GM12878 (cell line): ENCODE measurements around the gene FOXO3. TPM values are rescaled to one million over a fixed set of nuclear protein-coding genes. Genes with fewer than 3 reads are reported as not detected.

Experiments used
- CEBPZ ChIP-seq: fragments of 150-350 bp; IDR thresholded peaks from 2 replicates; pipeline ENCODE4 v1.6.1; 2016; ENCODE audit warnings: low read depth, low read length
- E4F1 ChIP-seq: fragments of 450-650 bp; IDR thresholded peaks from 2 replicates; pipeline ENCODE4 v1.6.1; 2018; ENCODE audit warnings: borderline replicate concordance, mild to moderate bottlenecking; ENCODE audit not compliant: partially characterized antibody
- ESRRA ChIP-seq: IDR thresholded peaks from 2 replicates; pipeline ENCODE4 v1.6.1; 2012; ENCODE audit warnings: mild to moderate bottlenecking, low read length, improper control_type of control experiment
- MTA2 ChIP-seq: fragments of 450-650 bp; IDR thresholded peaks from 2 replicates; pipeline ENCODE4 v1.6.1; 2016; ENCODE audit warnings: low read depth, mild to moderate bottlenecking, moderate library complexity
- polyA plus RNA-seq, 11 experiments: library from polyadenylated mRNA; depleted of rRNA in 4 of 11; unstranded in 6 of 11; stranded (reverse) in 5 of 11; fragments of >200 nt; fragmentation: Nextera tagmentation in 4 of 11; fragmentation: Illumina TruSeq in 1 of 11; extraction: Ambion mirVana in 4 of 11; extraction: Trizol in 1 of 11; gene quantifications; 1 replicate in 1 of 11; 2 replicates in 10 of 11; pipeline versions ENCODE4 v1.2.1 to v1.2.3, GENCODE V29; 2011 to 2016; ENCODE audit warnings: inconsistent platforms in 2 of 11, missing spikeins in 2 of 11, low read depth in 1 of 11
- total RNA-seq, 4 experiments: library from RNA; depleted of rRNA in 3 of 4; stranded (reverse); fragments of >200 nt in 3 of 4; fragmentation: Illumina TruSeq in 1 of 4; extraction: Trizol in 1 of 4; gene quantifications; 2 replicates each; pipeline versions ENCODE4 v1.2.1 to v1.2.3, GENCODE V29; 2013 to 2021
- TF ChIP-seq, protein P1 (sequence below): IDR thresholded peaks from 2 replicates; pipeline ENCODE4 v1.6.1; 2012; ENCODE audit warnings: low read length, inconsistent platforms

Gene FOXO3
- total and polyA plus RNA-seq, 10 of the 15 experiments (the other 5 are each of a cell fraction or from before 2014, with no cell fraction given) = 0.82 to 4.5 (median 1.7) TPM

DNA sequence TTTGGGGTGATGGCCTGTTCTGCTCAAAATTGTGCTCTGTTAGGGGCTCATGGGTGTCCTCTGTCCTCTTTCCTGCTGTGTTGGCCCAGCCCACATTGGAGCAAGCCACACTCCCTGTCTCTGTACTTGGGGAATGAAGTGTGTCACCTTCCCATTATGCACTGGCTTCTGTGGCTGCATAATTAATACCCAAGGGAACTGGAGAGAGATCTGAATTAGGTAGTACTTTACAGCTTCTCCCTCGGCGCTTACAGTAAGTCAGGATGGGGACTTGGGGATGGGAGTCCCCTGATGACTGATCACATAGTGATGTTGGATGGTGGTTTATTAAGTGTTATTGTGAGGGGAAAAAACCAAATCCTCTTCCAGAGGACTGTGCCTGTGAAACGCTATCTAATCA is 116.6 kb downstream of the FOXO3 start (continued):
- no peak for TF ChIP-seq E4F1
- no peak for TF ChIP-seq CEBPZ
- no peak for TF ChIP-seq MTA2
- TF ChIP-seq, protein P1, sequence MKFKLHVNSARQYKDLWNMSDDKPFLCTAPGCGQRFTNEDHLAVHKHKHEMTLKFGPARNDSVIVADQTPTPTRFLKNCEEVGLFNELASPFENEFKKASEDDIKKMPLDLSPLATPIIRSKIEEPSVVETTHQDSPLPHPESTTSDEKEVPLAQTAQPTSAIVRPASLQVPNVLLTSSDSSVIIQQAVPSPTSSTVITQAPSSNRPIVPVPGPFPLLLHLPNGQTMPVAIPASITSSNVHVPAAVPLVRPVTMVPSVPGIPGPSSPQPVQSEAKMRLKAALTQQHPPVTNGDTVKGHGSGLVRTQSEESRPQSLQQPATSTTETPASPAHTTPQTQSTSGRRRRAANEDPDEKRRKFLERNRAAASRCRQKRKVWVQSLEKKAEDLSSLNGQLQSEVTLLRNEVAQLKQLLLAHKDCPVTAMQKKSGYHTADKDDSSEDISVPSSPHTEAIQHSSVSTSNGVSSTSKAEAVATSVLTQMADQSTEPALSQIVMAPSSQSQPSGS = no peak
- no peak for TF ChIP-seq ESRRA
